Activated CD8-positive, alpha-beta memory T cell treated with anti-CD3 and anti-CD28 coated beads, Interleukin-2, amount 50 U/mL, for 24 hours (primary cell): Measurements from ENCODE around the gene STKLD1.
"Not testable (repeated sequence)": the region's sequence is repeated elsewhere in the genome, so short reads cannot be mapped to it uniquely, and the experiment has no call there.

Experiments used
- DNase-seq: peaks from one replicate; pipeline ENCODE4 v3.0.0-alpha.2; 2020; ENCODE audit errors: extremely low read depth

The STKLD1 gene

GRCh38 chr9:133443982-133444381 lies 67.8 kb downstream of the STKLD1 start:
- DNase-seq: no peak

- no peak for DNase-seq
Measured at GRCh38 chr9:133445293-133445969, 69.3 kb downstream of the STKLD1 start.

DNA sequence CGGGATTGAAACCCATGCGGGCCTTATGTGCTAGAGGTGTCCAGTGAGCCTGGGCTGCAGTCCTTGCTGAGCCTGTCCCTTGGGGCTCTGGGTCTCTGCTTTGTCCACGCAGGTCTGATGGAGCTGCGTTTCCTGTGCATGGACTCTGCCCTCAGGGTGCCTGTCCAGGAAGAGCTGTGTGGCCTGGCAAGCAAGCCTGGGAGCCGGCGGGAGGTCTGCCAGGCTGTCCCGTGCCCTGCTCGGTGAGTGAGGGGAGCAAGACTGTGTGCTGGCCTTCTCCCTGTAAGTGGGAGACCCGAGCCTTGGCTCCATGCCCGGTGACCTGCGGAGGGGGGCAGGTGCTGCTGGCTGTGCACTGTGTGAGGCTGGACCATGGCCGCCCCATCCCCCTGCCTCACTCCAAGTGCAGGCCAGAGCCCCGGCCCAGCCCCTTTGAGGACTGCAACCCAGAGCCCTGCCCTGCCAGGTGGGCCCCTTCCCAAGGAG lies 72.4 kb downstream of the STKLD1 start:
- DNase-seq: no peak

- no peak for DNase-seq
Measured at GRCh38 chr9:133449760-133450159, 73.6 kb downstream of the STKLD1 start.

DNA sequence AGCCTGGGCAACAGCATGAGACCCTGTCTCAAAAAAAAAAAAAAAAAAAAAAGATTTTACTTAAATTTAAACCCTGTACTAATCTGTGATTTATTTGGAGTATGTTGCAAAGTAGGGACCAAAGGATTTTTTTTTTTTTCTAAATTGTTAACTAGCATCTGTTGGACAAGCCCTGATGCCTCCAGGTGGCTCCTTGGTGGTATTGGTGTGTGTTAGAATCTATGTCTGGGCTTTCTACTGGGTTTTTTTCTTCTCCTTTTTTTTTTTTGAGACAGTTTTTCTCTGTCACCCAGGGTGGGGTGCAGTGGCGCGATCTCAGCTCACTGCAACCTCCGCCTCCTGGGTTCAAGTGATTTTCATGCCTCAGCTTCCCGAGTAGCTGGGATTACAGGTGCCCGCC lies 75.7 kb downstream of the STKLD1 start:
- DNase-seq: not testable (repeated sequence)

- DNase-seq: no peak
Measured at GRCh38 chr9:133452562-133452961, 76.4 kb downstream of the STKLD1 start.

- no peak for DNase-seq
Measured at GRCh38 chr9:133453651-133454050, 77.5 kb downstream of the STKLD1 start.

DNA sequence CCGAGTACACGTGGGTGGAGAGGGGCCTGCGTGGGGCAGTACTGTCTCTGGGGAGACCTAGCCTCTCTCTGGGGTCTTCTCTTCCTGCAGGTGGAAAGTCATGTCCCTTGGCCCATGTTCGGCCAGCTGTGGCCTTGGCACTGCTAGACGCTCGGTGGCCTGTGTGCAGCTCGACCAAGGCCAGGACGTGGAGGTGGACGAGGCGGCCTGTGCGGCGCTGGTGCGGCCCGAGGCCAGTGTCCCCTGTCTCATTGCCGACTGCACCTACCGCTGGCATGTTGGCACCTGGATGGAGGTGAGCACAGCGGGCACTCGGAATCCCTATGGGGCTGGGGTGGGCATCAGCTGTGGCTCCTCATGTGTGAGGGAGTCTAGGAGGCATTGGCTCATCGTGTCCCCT lies 78.2 kb downstream of the STKLD1 start:
- no peak for DNase-seq

DNA sequence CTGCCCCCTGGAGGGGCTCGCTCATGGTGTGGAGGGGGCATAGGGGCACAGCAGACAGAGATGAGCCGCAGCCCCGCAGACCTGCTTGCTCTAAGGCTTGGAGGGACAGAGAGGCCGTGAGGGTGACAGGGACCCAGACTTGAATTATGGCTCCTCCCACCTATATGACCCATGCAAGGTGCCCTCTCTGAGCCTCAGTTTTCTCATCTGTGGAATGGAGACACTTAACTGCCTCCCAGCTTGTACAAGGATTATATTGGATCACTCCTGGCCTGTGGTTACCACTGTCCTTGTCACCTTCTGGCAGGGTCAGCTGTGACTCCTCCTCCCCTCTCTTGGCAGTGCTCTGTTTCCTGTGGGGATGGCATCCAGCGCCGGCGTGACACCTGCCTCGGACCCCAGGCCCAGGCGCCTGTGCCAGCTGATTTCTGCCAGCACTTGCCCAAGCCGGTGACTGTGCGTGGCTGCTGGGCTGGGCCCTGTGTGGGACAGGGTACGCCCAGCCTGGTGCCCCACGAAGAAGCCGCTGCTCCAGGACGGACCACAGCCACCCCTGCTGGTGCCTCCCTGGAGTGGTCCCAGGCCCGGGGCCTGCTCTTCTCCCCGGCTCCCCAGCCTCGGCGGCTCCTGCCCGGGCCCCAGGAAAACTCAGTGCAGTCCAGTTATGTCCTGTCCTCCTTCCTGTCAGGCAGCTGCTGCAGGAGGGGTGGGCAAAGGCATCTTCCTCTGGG lies 78.9 kb downstream of the STKLD1 start:
- no peak for DNase-seq
